ENCODE results near the gene CCNH. TPM values are rescaled to one million over a fixed set of nuclear protein-coding genes. Genes with fewer than 3 reads are reported as not detected.

The CCNH gene
- total and polyA plus RNA-seq, 2 of the 4 experiments (the other 2 are of a cell fraction), result 37.4 to 100 TPM

- peak; percentile 33 for DNase-seq
- POLR2A ChIA-PET (ENCODE audit: unreplicated experiment), result no interaction called here
- no peak overlapping the region for H2AFZ ChIP-seq (replicated peaks; ENCODE audit: low read length, poor library complexity)
- peak overlapping the region; percentile 77 for H2BK5ac ChIP-seq (ENCODE audit: low read depth, low read length, poor library complexity, severe bottlenecking)
- H2AK9ac ChIP-seq (replicated peaks; ENCODE audit: low read depth, low read length, poor library complexity), result no peak overlapping the region
- no TSS peak for BruUV-seq (replicated peaks)
- CTCF ChIA-PET, result interaction anchor here (0.6 to 1.4 kb wide), 4 partner anchors 11 to 276 kb away, joined by 3 to 5 read pairs (median 4); no protein-coding TSS in a partner anchor
- no peak overlapping the region for H4K5ac ChIP-seq (ENCODE audit: low read depth, low read length)
- H4K20me1 ChIP-seq (ENCODE audit: insufficient read depth, low read length), result no peaks in the 10 kb centered on the region
- no peaks in the 10 kb centered on the region for H3K9me3 ChIP-seq (ENCODE audit: control insufficient read depth, insufficient read depth, low read length)
- H3K18ac ChIP-seq (ENCODE audit: low read depth, low read length), result no peak overlapping the region
- H3K4me3 ChIP-seq (ENCODE audit: insufficient read depth, low read depth, low read length), result no peak overlapping the region
- H3K27me3 ChIP-seq (ENCODE audit: control insufficient read depth, insufficient read depth, low read length), result no peaks in the 10 kb centered on the region
- no peak overlapping the region for H2BK20ac ChIP-seq (ENCODE audit: low read depth, low read length)
- dilution Hi-C loops (cut with HindIII; ENCODE audit: low sequenced_read_pairs, unreplicated experiment) (no loop called here), intact Hi-C loops (cut with micrococcal nuclease) (no loop called here), in situ Hi-C loops (cut with MboI; ENCODE audit: low sequenced_read_pairs) (no loop called here)
- no peak overlapping the region for H3K56ac ChIP-seq (ENCODE audit: extremely low read depth, insufficient read depth, low read length)
- no peak overlapping the region for H4K8ac ChIP-seq (ENCODE audit: low read depth in 2 of 2, low read length in 2 of 2)
- no peak overlapping the region for H2AK5ac ChIP-seq (ENCODE audit: low read depth, low read length)
- H3K36me3 ChIP-seq (ENCODE audit: control insufficient read depth, insufficient read depth, low read length), result peaks cover 8% of the 10 kb centered on the region
- no peak overlapping the region for H2BK120ac ChIP-seq (ENCODE audit: low read depth, low read length)
- TF ChIP-seq NFE2L2 (IDR thresholded peaks at IDR 0.05; ENCODE audit: low read depth, low read length), result no peak
- no peak for TF ChIP-seq FOS (IDR thresholded peaks at IDR 0.05; ENCODE audit: low read depth, low read length)
- no peak for TF ChIP-seq MXI1 (IDR thresholded peaks at IDR 0.05; ENCODE audit: borderline replicate concordance, low read depth, low read length)
- no peak for TF ChIP-seq MAFK (IDR thresholded peaks at IDR 0.05; ENCODE audit: low read depth, low read length)
- TF ChIP-seq CHD1 (IDR thresholded peaks at IDR 0.05; ENCODE audit: low read depth, low read length), result no peak
- no peak for TF ChIP-seq RCOR1 (IDR thresholded peaks at IDR 0.05; ENCODE audit: insufficient replicate concordance, low read length)
- TF ChIP-seq, protein P1, sequence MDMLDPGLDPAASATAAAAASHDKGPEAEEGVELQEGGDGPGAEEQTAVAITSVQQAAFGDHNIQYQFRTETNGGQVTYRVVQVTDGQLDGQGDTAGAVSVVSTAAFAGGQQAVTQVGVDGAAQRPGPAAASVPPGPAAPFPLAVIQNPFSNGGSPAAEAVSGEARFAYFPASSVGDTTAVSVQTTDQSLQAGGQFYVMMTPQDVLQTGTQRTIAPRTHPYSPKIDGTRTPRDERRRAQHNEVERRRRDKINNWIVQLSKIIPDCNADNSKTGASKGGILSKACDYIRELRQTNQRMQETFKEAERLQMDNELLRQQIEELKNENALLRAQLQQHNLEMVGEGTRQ (IDR thresholded peaks at IDR 0.05; ENCODE audit: low read depth, low read length), result no peak
- no peak for TF ChIP-seq MAZ (IDR thresholded peaks at IDR 0.05; ENCODE audit: borderline replicate concordance, low read depth, low read length)
- TF ChIP-seq SMC3 (IDR thresholded peaks at IDR 0.05; ENCODE audit: low read depth, low read length), result no peak
- WGBS, 2 experiments (ENCODE audit: extremely low coverage in 2 of 2, insufficient read length in 1 of 2), result no CpG with 5 or more reads among the region's 1 CpG
- peaks cover 2% of the 10 kb centered on the region for H3K4me1 ChIP-seq (ENCODE audit: control insufficient read depth, insufficient read depth, low read length)
- no peaks in the 10 kb centered on the region for H3K9me1 ChIP-seq (ENCODE audit: insufficient read depth, low read length)
- H4K91ac ChIP-seq (ENCODE audit: insufficient read depth, low read depth, low read length), result no peak overlapping the region
- H3K79me1 ChIP-seq (ENCODE audit: low read depth in 1 of 2, low read length in 2 of 2), result peaks cover 12 to 17% of the 10 kb centered on the region in 2 experiments
- no peak overlapping the region for H3K23ac ChIP-seq (ENCODE audit: low read depth, low read length)
- no peak overlapping the region for H2BK15ac ChIP-seq (ENCODE audit: low read depth, low read length)
- no peak overlapping the region for H3K4me2 ChIP-seq (ENCODE audit: low read depth, low read length)
- ATAC-seq (ENCODE audit: low read depth), result peak; percentile 54
- H3K14ac ChIP-seq (replicated peaks; ENCODE audit: low read depth, low read length), result no peak overlapping the region
- H3K4ac ChIP-seq (ENCODE audit: low read depth, low read length), result no peak overlapping the region
- peak overlapping the region; percentile 44; the same call in 1 of the 2 replicates for H3K27ac ChIP-seq (ENCODE audit: insufficient read depth, low read length)
- H3K9ac ChIP-seq (ENCODE audit: low read depth, low read length), result no peak overlapping the region
Measured at GRCh38 chr5:87347272-87347671, 65.5 kb downstream of the CCNH start.

Small RNAs within 50 kb of the gene (microRNA-seq; reads per million reads assigned to microRNA genes)
- gene RNU6-727P (ENCODE audit: insufficient read depth, insufficient read length), result not detected

Small RNAs within 50 kb of the gene (small RNA-seq; reads per million reads assigned to genes)
- 0 to 1.8 (median 0) reads per million in 5 experiments for gene RNU6-727P

Other genes starting within 250 kb of the CCNH start
- gene RASA1, start 145.0 kb downstream of the CCNH start, total RNA-seq (2012; rRNA removed), result 45.7 and 55.8 TPM in 2 replicates
- 31.4 and 37.6 TPM in 2 replicates for gene RASA1, start 145.0 kb downstream of the CCNH start, polyA plus RNA-seq (2012; rRNA removed)

All from IMR-90 (cell line).